ENCODE results near the gene CROCC2.

CROCC2 gene

DNA sequence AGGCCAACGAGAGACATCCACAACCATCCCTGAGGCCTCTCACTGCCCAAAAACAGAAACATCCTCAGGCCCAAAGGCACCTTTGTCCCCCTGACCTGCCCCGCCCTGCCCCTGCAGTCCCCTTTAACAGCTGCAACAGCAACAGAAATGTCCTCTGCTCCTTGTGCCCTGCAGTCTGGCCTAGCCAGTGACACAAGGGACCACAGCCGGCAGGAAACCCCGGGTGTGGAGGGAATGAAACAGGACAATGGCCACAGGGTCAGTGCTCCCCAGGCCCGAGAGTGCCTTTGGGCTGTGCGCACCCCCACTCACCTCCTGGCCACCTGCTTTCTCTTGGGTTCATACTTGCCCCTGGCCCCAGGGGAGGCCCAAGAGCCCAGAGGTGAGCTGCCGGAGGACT, 127.9 kb downstream of the CROCC2 start:
- WGBS (ENCODE audit: insufficient coverage): 92% methylated on average over 6 of the region's 7 CpGs
- CTCF ChIA-PET: no interaction called here
- POLR2A ChIA-PET: no interaction called here

DNA sequence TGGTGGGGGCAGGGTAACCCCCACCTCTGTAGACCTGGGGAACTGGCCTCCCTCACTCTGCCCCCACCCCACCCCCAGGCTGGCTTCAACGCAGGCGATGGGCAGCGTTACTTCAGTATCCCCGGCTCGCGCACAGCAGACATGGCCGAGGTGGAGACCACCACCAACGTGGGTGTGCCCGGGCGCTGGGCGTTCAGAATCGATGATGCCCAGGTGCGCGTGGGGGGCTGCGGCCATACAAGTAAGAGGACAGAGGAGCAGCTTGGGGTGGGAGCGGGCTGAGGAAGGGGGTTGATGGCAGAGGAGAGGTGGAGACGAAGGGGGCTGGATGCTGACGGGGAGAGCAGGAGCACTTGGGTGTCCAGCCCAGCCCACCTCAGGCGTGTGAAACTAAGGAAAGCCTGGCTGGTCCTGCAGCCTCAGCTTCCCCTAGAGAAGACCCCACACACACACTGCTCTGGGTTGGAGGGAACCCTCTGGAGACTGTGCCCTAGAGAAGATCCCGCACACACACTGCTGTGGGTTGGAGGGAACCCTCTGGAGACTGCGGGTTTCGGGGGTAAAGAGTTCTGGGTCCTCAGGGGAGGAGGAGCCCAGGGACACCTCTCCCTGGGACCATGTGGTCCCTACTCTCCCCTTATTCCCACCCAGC, 128.5 kb downstream of the CROCC2 start:
- peaks cover 0 to 10% (median 8%) of the 10 kb centered on the region in 4 experiments for H3K4me1 ChIP-seq (ENCODE audit: control extremely low read depth in 1 of 4, control insufficient read depth in 4 of 4, insufficient read depth in 4 of 4, low read length in 3 of 4)
- H3K4me3 ChIP-seq (ENCODE audit: control insufficient read depth in 1 of 7, extremely low read depth in 1 of 7, insufficient read depth in 4 of 7, low read depth in 2 of 7, low read length in 6 of 7): no peak overlapping the region
- no peak for DNase-seq
- H3K27me3 ChIP-seq (replicated peaks in 2 of 5; ENCODE audit: control insufficient read depth in 4 of 5, insufficient read depth in 5 of 5, low read length in 4 of 5): peaks cover 0 to 10% (median 0%) of the 10 kb centered on the region in 5 experiments
- no peaks in the 10 kb centered on the region for H3K9me3 ChIP-seq (ENCODE audit: control extremely low read depth in 1 of 5, control insufficient read depth in 4 of 5, insufficient read depth in 2 of 5, low read depth in 1 of 5, low read length in 4 of 5)
- no peak overlapping the region for H3K27ac ChIP-seq (ENCODE audit: insufficient read depth in 1 of 2, low read depth in 1 of 2, low read length in 2 of 2, poor library complexity in 1 of 2, severe bottlenecking in 2 of 2)
- ChIA-PET CTCF (no interaction called here), POLR2A (no interaction called here)
- H3K36me3 ChIP-seq (ENCODE audit: control insufficient read depth in 4 of 4, insufficient read depth in 4 of 4, low read length in 3 of 4): no peaks in the 10 kb centered on the region
- 97% methylated on average over 17 of the region's 22 CpGs for WGBS (ENCODE audit: insufficient coverage)

More for the DNA sequence above, 127.9 kb downstream of the CROCC2 start:
- Histone ChIP-seq H3K27ac (ENCODE audit: insufficient read depth in 1 of 2, low read depth in 1 of 2, low read length in 2 of 2, poor library complexity in 1 of 2, severe bottlenecking in 2 of 2) (no peak overlapping the region), H3K4me3 (ENCODE audit: control insufficient read depth in 1 of 7, extremely low read depth in 1 of 7, insufficient read depth in 4 of 7, low read depth in 2 of 7, low read length in 6 of 7) (no peak overlapping the region), H3K4me1 (ENCODE audit: control extremely low read depth in 1 of 4, control insufficient read depth in 4 of 4, insufficient read depth in 4 of 4, low read length in 3 of 4) (peaks cover 0 to 10% (median 8%) of the 10 kb centered on the region in 4 experiments), H3K36me3 (ENCODE audit: control insufficient read depth in 4 of 4, insufficient read depth in 4 of 4, low read length in 3 of 4) (no peaks in the 10 kb centered on the region), H3K9me3 (ENCODE audit: control extremely low read depth in 1 of 5, control insufficient read depth in 4 of 5, insufficient read depth in 2 of 5, low read depth in 1 of 5, low read length in 4 of 5) (peaks cover 0 to 3% (median 0%) of the 10 kb centered on the region in 5 experiments), H3K27me3 (replicated peaks in 2 of 5; ENCODE audit: control insufficient read depth in 4 of 5, insufficient read depth in 5 of 5, low read length in 4 of 5) (peaks cover 0 to 10% (median 0%) of the 10 kb centered on the region in 5 experiments)
- DNase-seq: no peak

DNA sequence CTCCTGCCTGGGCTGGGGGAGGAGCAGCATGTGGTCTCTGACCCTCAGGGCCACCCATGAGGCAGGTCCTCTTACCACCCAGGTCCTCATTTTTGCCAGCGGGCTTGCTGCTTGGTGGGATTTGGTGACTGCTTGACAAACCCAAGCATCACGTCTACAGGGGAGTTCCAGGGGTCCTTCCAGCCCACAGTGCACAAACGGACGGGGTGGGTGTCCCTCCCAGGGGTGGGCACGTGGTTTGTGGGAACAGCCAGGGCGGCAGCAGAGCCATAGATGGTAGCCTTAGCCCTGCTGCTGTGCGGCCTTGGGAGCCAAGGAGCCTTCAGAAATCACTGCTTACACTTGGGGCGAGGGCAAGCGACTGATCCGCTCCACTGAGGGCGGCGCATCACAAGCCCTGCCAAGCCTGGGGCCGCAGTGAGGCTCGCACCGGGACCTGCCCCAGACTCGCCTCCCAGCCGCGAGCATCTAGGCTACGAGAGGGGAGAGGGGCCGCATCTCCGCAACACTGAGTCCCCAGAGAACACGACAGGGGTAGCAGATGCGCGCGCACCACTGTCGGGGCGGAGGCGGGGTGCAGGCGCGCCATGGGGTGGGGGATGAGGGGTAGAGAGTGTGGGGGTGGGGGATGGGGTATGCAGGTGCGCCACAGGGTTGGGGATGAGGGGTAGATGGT, 129.1 kb downstream of the CROCC2 start:
- 95% methylated on average over 20 of the region's 31 CpGs for WGBS (ENCODE audit: insufficient coverage)
- peaks cover 0 to 12% (median 0%) of the 10 kb centered on the region in 5 experiments for H3K27me3 ChIP-seq (replicated peaks in 2 of 5; ENCODE audit: control insufficient read depth in 4 of 5, insufficient read depth in 5 of 5, low read length in 4 of 5)
- no peaks in the 10 kb centered on the region for H3K36me3 ChIP-seq (ENCODE audit: control insufficient read depth in 4 of 4, insufficient read depth in 4 of 4, low read length in 3 of 4)
- DNase-seq: no peak
- H3K27ac ChIP-seq (ENCODE audit: insufficient read depth in 1 of 2, low read depth in 1 of 2, low read length in 2 of 2, poor library complexity in 1 of 2, severe bottlenecking in 2 of 2): no peak overlapping the region
- H3K9me3 ChIP-seq (ENCODE audit: control extremely low read depth in 1 of 5, control insufficient read depth in 4 of 5, insufficient read depth in 2 of 5, low read depth in 1 of 5, low read length in 4 of 5): no peaks in the 10 kb centered on the region
- CTCF ChIA-PET: no interaction called here
- peaks cover 0 to 10% (median 8%) of the 10 kb centered on the region in 4 experiments for H3K4me1 ChIP-seq (ENCODE audit: control extremely low read depth in 1 of 4, control insufficient read depth in 4 of 4, insufficient read depth in 4 of 4, low read length in 3 of 4)
- POLR2A ChIA-PET: no interaction called here
- no peak overlapping the region for H3K4me3 ChIP-seq (ENCODE audit: control insufficient read depth in 1 of 7, extremely low read depth in 1 of 7, insufficient read depth in 4 of 7, low read depth in 2 of 7, low read length in 6 of 7)

DNA sequence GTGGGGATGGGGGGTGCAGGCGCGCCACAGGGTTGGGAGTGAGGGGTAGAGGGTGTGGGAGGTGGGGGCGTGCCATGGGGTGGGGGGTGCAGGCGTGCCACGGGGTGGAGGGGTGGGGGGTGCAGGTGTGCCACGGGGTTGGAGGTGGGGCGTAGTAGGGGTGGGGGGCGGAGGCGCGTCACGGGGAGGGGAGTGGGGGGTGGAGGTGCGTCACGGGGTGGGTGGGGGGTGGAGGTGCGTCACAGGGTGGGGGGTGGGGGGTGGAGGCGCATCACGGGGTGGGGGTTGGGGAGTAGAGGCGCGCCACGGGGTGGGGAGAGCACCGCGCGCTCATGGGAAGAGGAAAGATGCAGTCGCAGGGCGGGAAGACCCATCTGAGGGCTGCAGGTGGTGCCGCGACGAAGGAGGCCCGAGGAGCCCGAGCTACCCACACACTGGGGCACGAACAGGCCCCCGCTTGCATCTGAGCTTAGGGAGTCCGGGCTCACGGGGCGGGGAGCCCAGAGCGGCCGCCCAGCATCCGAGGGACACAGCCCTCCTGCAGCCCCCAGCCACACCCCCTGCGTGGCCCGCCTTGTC, 129.8 kb downstream of the CROCC2 start:
- peaks cover 0 to 12% (median 0%) of the 10 kb centered on the region in 5 experiments for H3K27me3 ChIP-seq (replicated peaks in 2 of 5; ENCODE audit: control insufficient read depth in 4 of 5, insufficient read depth in 5 of 5, low read length in 4 of 5)
- CTCF ChIA-PET: no interaction called here
- peak overlapping the region in 5 of 7 experiments; percentile 9 to 76 (median 47) for H3K4me3 ChIP-seq (ENCODE audit: control insufficient read depth in 1 of 7, extremely low read depth in 1 of 7, insufficient read depth in 4 of 7, low read depth in 2 of 7, low read length in 6 of 7)
- no peak overlapping the region for H3K27ac ChIP-seq (ENCODE audit: insufficient read depth in 1 of 2, low read depth in 1 of 2, low read length in 2 of 2, poor library complexity in 1 of 2, severe bottlenecking in 2 of 2)
- H3K36me3 ChIP-seq (ENCODE audit: control insufficient read depth in 4 of 4, insufficient read depth in 4 of 4, low read length in 3 of 4): no peaks in the 10 kb centered on the region
- H3K9me3 ChIP-seq (ENCODE audit: control extremely low read depth in 1 of 5, control insufficient read depth in 4 of 5, insufficient read depth in 2 of 5, low read depth in 1 of 5, low read length in 4 of 5): no peaks in the 10 kb centered on the region
- peak in 1 of 3 donors; percentile 7 for DNase-seq
- peaks cover 0 to 10% (median 8%) of the 10 kb centered on the region in 4 experiments for H3K4me1 ChIP-seq (ENCODE audit: control extremely low read depth in 1 of 4, control insufficient read depth in 4 of 4, insufficient read depth in 4 of 4, low read length in 3 of 4)
- WGBS (ENCODE audit: insufficient coverage): 6% methylated on average over 16 of the region's 39 CpGs
- POLR2A ChIA-PET: no interaction called here

DNA sequence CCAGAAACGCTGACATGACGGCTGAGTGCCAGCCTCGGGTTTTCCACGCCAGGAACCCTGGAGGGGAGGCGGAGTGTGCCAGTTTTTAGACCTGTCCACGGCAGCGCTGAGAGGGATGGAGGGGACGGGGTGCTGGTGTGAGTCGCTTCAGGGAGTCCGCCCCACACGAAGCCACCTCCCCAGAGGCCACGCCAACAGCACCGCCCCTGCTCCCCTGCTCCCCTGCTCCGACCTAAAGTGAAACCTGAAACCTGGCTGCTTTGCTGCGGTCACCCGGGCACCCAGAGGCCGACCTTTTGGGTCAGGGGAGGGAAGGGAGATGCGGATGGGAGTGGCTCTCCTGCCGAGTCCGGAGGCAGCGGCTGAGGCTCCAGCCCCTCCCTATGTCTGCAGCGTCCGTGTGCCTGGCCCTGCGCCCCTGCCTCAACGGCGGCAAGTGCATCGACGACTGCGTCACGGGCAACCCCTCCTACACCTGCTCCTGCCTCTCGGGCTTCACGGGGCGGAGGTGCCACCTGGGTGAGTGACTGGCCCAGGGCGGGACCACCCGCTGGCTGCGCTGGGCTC, 130.3 kb downstream of the CROCC2 start:
- ChIA-PET CTCF (no interaction called here), POLR2A (no interaction called here)
- Histone ChIP-seq H3K4me3 (ENCODE audit: control insufficient read depth in 1 of 7, extremely low read depth in 1 of 7, insufficient read depth in 4 of 7, low read depth in 2 of 7, low read length in 6 of 7) (peak overlapping the region in 5 of 7 experiments; percentile 9 to 76 (median 47)), H3K36me3 (ENCODE audit: control insufficient read depth in 4 of 4, insufficient read depth in 4 of 4, low read length in 3 of 4) (no peaks in the 10 kb centered on the region), H3K9me3 (ENCODE audit: control extremely low read depth in 1 of 5, control insufficient read depth in 4 of 5, insufficient read depth in 2 of 5, low read depth in 1 of 5, low read length in 4 of 5) (no peaks in the 10 kb centered on the region), H3K4me1 (ENCODE audit: control extremely low read depth in 1 of 4, control insufficient read depth in 4 of 4, insufficient read depth in 4 of 4, low read length in 3 of 4) (peaks cover 0 to 10% (median 8%) of the 10 kb centered on the region in 4 experiments), H3K27ac (ENCODE audit: insufficient read depth in 1 of 2, low read depth in 1 of 2, low read length in 2 of 2, poor library complexity in 1 of 2, severe bottlenecking in 2 of 2) (no peak overlapping the region), H3K27me3 (replicated peaks in 2 of 5; ENCODE audit: control insufficient read depth in 4 of 5, insufficient read depth in 5 of 5, low read length in 4 of 5) (peaks cover 0 to 12% (median 0%) of the 10 kb centered on the region in 5 experiments)
- WGBS (ENCODE audit: insufficient coverage): 45% methylated on average over 18 of the region's 36 CpGs
- DNase-seq: peak; percentile 12 to 65 (median 58)

DNA sequence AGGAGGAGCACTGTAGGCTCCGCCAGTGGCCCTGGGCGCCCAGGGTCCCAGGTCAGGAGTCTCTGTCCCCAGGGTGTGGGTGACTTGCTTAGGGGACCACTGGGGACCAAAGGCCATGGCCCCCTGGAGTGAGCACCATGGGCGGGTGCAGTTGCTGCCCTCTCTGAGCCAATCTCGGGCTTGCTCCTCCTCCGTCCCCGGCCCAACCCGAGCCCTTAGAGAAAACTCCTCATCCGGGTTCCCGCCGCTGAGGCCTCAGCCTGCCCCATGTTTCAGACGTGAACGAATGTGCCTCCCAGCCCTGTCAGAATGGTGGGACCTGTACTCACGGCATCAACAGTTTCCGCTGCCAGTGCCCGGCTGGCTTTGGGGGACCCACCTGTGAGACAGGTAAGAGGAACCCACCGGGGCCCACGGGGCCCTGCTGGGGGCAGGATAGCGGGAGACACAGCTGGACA, 130.9 kb downstream of the CROCC2 start:
- H3K4me1 ChIP-seq (ENCODE audit: control extremely low read depth in 1 of 4, control insufficient read depth in 4 of 4, insufficient read depth in 4 of 4, low read length in 3 of 4): peaks cover 0 to 10% (median 9%) of the 10 kb centered on the region in 4 experiments

More for the DNA sequence above, 130.9 kb downstream of the CROCC2 start:
- Histone ChIP-seq H3K9me3 (ENCODE audit: control extremely low read depth in 1 of 5, control insufficient read depth in 4 of 5, insufficient read depth in 2 of 5, low read depth in 1 of 5, low read length in 4 of 5) (no peaks in the 10 kb centered on the region), H3K4me3 (ENCODE audit: control insufficient read depth in 1 of 7, extremely low read depth in 1 of 7, insufficient read depth in 4 of 7, low read depth in 2 of 7, low read length in 6 of 7) (peak overlapping the region in 4 of 7 experiments; percentile 25 to 76 (median 55)), H3K27me3 (replicated peaks in 2 of 5; ENCODE audit: control insufficient read depth in 4 of 5, insufficient read depth in 5 of 5, low read length in 4 of 5) (peaks cover 0 to 12% (median 0%) of the 10 kb centered on the region in 5 experiments), H3K36me3 (ENCODE audit: control insufficient read depth in 4 of 4, insufficient read depth in 4 of 4, low read length in 3 of 4) (no peaks in the 10 kb centered on the region), H3K27ac (ENCODE audit: insufficient read depth in 1 of 2, low read depth in 1 of 2, low read length in 2 of 2, poor library complexity in 1 of 2, severe bottlenecking in 2 of 2) (no peak overlapping the region)
- WGBS (ENCODE audit: insufficient coverage): 95% methylated on average over 18 of the region's 18 CpGs
- ChIA-PET POLR2A (no interaction called here), CTCF (no interaction called here)
- DNase-seq: no peak
